Astrocyte (in vitro differentiated cells and primary cell): Measurements from ENCODE around the gene MCCD1. TPM values are rescaled to one million over a fixed set of nuclear protein-coding genes. Genes with fewer than 3 reads are reported as not detected.

ENCODE experiments used
- DNase-seq: peaks from one replicate; pipeline ENCODE4 v3.0.0-alpha.2; 2010; ENCODE audit warnings: low read depth
- FAIRE-seq: peaks from 2 replicates; lab custom pipeline; 2011; peaks lifted over from hg19 to GRCh38; lab: Jason Lieb, UNC
- H2AFZ ChIP-seq: 2 replicates; pipeline ENCODE4 v1.6.0; 2012; ENCODE audit warnings: low read depth, low read length, inconsistent platforms
- H3K27ac ChIP-seq: 2 replicates; pipeline ENCODE4 v1.5.1; 2011; ENCODE audit warnings: low read depth, low read length, inconsistent platforms
- H3K27me3 ChIP-seq: 2 replicates; pipeline ENCODE4 v1.6.0; 2011; ENCODE audit warnings: low read length, inconsistent platforms; ENCODE audit not compliant: insufficient read depth
- H3K36me3 ChIP-seq: 2 replicates; pipeline ENCODE4 v1.5.1; 2011; ENCODE audit warnings: low read length, inconsistent platforms; ENCODE audit not compliant: insufficient read depth
- H3K4me1 ChIP-seq: 2 replicates; pipeline ENCODE4 v1.5.1; 2011; ENCODE audit warnings: low read length, inconsistent platforms; ENCODE audit not compliant: insufficient read depth
- H3K4me2 ChIP-seq: 2 replicates; pipeline ENCODE4 v1.6.0; 2012; ENCODE audit warnings: low read length, inconsistent platforms
- H3K4me3 ChIP-seq: 2 replicates; pipeline ENCODE4 v1.5.1; 2011; ENCODE audit warnings: low read depth, mild to moderate bottlenecking, low read length, inconsistent platforms; ENCODE audit not compliant: insufficient read depth
- H3K79me2 ChIP-seq: 2 replicates; pipeline ENCODE4 v1.6.0; 2012; ENCODE audit warnings: mild to moderate bottlenecking, low read length, inconsistent platforms; ENCODE audit not compliant: insufficient read depth
- H3K9ac ChIP-seq: 2 replicates; pipeline ENCODE4 v1.6.0; 2012; ENCODE audit warnings: mild to moderate bottlenecking, low read length, inconsistent platforms
- H3K9me3 ChIP-seq: 2 replicates; pipeline ENCODE4 v1.5.1; 2012; ENCODE audit warnings: low read depth, mild to moderate bottlenecking, low read length, inconsistent platforms; ENCODE audit not compliant: insufficient read depth
- H4K20me1 ChIP-seq: 2 replicates; pipeline ENCODE4 v1.6.0; 2012; ENCODE audit warnings: low read length, inconsistent platforms; ENCODE audit not compliant: insufficient read depth
- H3K27ac Mint-ChIP-seq: one replicate; pipeline ENCODE4 v1.8.0; 2021; ENCODE audit warnings: mild to moderate bottlenecking, mixed read lengths; ENCODE audit not compliant: unreplicated experiment
- H3K27me3 Mint-ChIP-seq: one replicate; pipeline ENCODE4 v1.8.0; 2021; ENCODE audit warnings: low read depth, mixed read lengths; ENCODE audit not compliant: unreplicated experiment
- H3K36me3 Mint-ChIP-seq: one replicate; pipeline ENCODE4 v1.8.0; 2021; ENCODE audit warnings: low read depth, mixed read lengths; ENCODE audit not compliant: unreplicated experiment
- H3K4me1 Mint-ChIP-seq: one replicate; pipeline ENCODE4 v1.8.0; 2021; ENCODE audit warnings: low read depth, mixed read lengths; ENCODE audit not compliant: unreplicated experiment
- H3K4me3 Mint-ChIP-seq: one replicate; pipeline ENCODE4 v1.8.0; 2021; ENCODE audit warnings: mild to moderate bottlenecking, moderate library complexity, mixed read lengths; ENCODE audit not compliant: unreplicated experiment
- H3K9me3 Mint-ChIP-seq: one replicate; pipeline ENCODE4 v1.8.0; 2021; ENCODE audit warnings: mild to moderate bottlenecking, mixed read lengths; ENCODE audit not compliant: unreplicated experiment
- CTCF ChIP-seq: IDR thresholded peaks from 2 replicates; pipeline ENCODE4 v1.5.1; 2011; ENCODE audit warnings: low read depth, mild to moderate bottlenecking, inconsistent platforms, low read length, moderate library complexity; ENCODE audit not compliant: insufficient read depth
- EZH2 ChIP-seq: IDR thresholded peaks from 2 replicates; pipeline ENCODE4 v1.6.1; 2012; ENCODE audit warnings: mild to moderate bottlenecking, low read length, inconsistent platforms; ENCODE audit not compliant: insufficient read depth
- total RNA-seq: library from RNA; stranded (reverse); gene quantifications from 2 replicates; pipeline ENCODE4 v1.2.1, GENCODE V29; 2021

The MCCD1 gene
- total RNA-seq, 1 donor from 2014 or later = not detected

- H4K20me1 ChIP-seq = peaks cover 53% of the 10 kb centered on the region
- Mint-ChIP-seq H3K27me3 (no peaks in the 10 kb centered on the region), H3K9me3 (no peaks in the 10 kb centered on the region), H3K36me3 (peaks cover 30% of the 10 kb centered on the region), H3K27ac (peak overlapping the region; percentile 98), H3K4me1 (peaks cover 30% of the 10 kb centered on the region), H3K4me3 (peak overlapping the region; percentile 100)
- H3K4me1 ChIP-seq = peaks cover 29% of the 10 kb centered on the region
- no peaks in the 10 kb centered on the region for H3K27me3 ChIP-seq
- H3K4me3 ChIP-seq = peak overlapping the region; percentile 84
- H3K9me3 ChIP-seq = no peaks in the 10 kb centered on the region
- H3K79me2 ChIP-seq = peaks cover 61% of the 10 kb centered on the region
- no peak overlapping the region for H2AFZ ChIP-seq
- peak overlapping the region; percentile 98 for H3K27ac ChIP-seq
- peaks cover 37% of the 10 kb centered on the region for H3K36me3 ChIP-seq
- peak overlapping the region; percentile 96 for H3K9ac ChIP-seq
- H3K4me2 ChIP-seq = peak overlapping the region; percentile 95
- DNase-seq (no peak), FAIRE-seq (no peak)
- TF ChIP-seq CTCF (no peak), EZH2 (no peak)
Observed at GRCh38 chr6:31540640-31541039, 11.9 kb downstream of the MCCD1 start.

DNA sequence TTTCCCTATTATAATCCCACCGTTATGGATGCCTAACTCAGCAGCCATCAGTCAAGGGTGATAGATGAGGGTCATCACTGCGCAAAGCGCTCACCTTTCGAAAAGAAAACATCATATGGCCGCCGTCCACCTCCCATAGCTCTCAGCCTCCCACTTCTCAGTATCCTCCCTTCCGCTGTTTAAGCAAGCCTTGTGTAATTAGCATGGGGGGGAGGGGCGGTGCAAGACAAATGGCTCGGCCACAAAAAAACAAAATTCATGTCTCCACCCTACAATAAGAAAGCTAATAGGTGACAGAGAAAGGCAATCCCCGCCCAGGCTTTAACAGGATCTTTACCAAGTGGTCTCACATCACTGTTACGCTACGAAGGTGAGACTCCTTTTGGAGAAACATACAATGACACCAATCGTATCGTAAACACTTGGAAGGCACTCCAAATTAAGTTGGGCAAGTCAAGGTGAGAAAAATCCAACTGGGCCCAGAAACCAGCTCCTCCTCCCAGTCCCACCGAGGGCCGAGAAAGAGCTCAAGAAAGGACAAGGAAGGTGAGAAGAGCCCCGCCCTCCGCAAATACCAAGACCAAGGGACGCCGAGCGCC lies 12.4 kb downstream of the MCCD1 start:
- H3K4me1 ChIP-seq = peaks cover 32% of the 10 kb centered on the region
- H3K9ac ChIP-seq = peak overlapping the region; percentile 96
- H3K79me2 ChIP-seq = peaks cover 56% of the 10 kb centered on the region
- peaks cover 47% of the 10 kb centered on the region for H4K20me1 ChIP-seq
- H3K4me3 ChIP-seq = peak overlapping the region; percentile 84
- FAIRE-seq (no peak), DNase-seq (peak; percentile 26)
- H3K4me3 Mint-ChIP-seq = peak overlapping the region; percentile 100
- H3K4me2 ChIP-seq = peak overlapping the region; percentile 95
- H3K27ac Mint-ChIP-seq = peak overlapping the region; percentile 98
- H3K27me3 ChIP-seq = no peaks in the 10 kb centered on the region
- no peaks in the 10 kb centered on the region for H3K27me3 Mint-ChIP-seq
- H2AFZ ChIP-seq = peak overlapping the region; percentile 80
- peaks cover 26% of the 10 kb centered on the region for H3K36me3 Mint-ChIP-seq
- peaks cover 32% of the 10 kb centered on the region for H3K36me3 ChIP-seq
- no peaks in the 10 kb centered on the region for H3K9me3 Mint-ChIP-seq
- TF ChIP-seq EZH2 = no peak
- no peak for TF ChIP-seq CTCF
- no peaks in the 10 kb centered on the region for H3K9me3 ChIP-seq
- peaks cover 30% of the 10 kb centered on the region for H3K4me1 Mint-ChIP-seq
- H3K27ac ChIP-seq = peak overlapping the region; percentile 98
